HepG2 (cell line): ENCODE results near the gene OSBPL10. TPM values are rescaled to one million over a fixed set of nuclear protein-coding genes. Genes with fewer than 3 reads are reported as not detected.

ENCODE experiments used
- ASH2L ChIP-seq: fragments of 300-600, 200-600 bp; sonication (generic); IDR thresholded peaks from 2 replicates; pipeline ENCODE4 v1.7.0; 2017; ENCODE audit warnings: low read depth, mild to moderate bottlenecking, moderate library complexity, mixed read lengths, low read length; ENCODE audit not compliant: insufficient read length
- ETV6 ChIP-seq: sonication (generic); formaldehyde crosslinking; conservative IDR thresholded peaks from 2 replicates; pipeline ENCODE4 v1.4.0; 2020; ENCODE audit warnings: missing genetic modification reagents
- FOSL2 ChIP-seq: sonication (generic); formaldehyde crosslinking; IDR thresholded peaks from 2 replicates; pipeline ENCODE4 v1.4.0; 2020; ENCODE audit warnings: missing genetic modification reagents
- HNF4G ChIP-seq, 2 experiments: sonication (generic) in 1 of 2; formaldehyde crosslinking in 1 of 2; IDR thresholded peaks; 2 replicates each; pipeline versions ENCODE4 v1.4.0 to v1.6.1; 2011 to 2020; ENCODE audit warnings: borderline replicate concordance in 2 of 2, low read depth in 2 of 2, mild to moderate bottlenecking in 2 of 2, low read length in 1 of 2, missing genetic modification reagents in 1 of 2, moderate library complexity in 1 of 2
- LRRFIP1 ChIP-seq: sonication (generic); formaldehyde crosslinking; conservative IDR thresholded peaks from 2 replicates; pipeline ENCODE4 v1.4.0; 2020; ENCODE audit warnings: missing genetic modification reagents
- MIER3 ChIP-seq: IDR thresholded peaks from 2 replicates; pipeline ENCODE4 v1.6.1; 2016; ENCODE audit warnings: missing compliant biosample characterization, borderline replicate concordance
- NBN ChIP-seq: fragments of 450-650 bp; conservative IDR thresholded peaks from 2 replicates; pipeline ENCODE4 v1.6.1; 2017
- PAX8 ChIP-seq: sonication (generic); formaldehyde crosslinking; IDR thresholded peaks from 2 replicates; pipeline ENCODE4 v1.8.0; 2022; ENCODE audit warnings: mild to moderate bottlenecking, missing genetic modification reagents, borderline replicate concordance
- RARG ChIP-seq: sonication (generic); formaldehyde crosslinking; IDR thresholded peaks from 2 replicates; pipeline ENCODE4 v1.4.0; 2020; ENCODE audit warnings: low read depth, mild to moderate bottlenecking, missing genetic modification reagents
- SPEN ChIP-seq: sonication (generic); formaldehyde crosslinking; IDR thresholded peaks from 2 replicates; pipeline ENCODE4 v1.5.1; 2020; ENCODE audit warnings: low read depth, mild to moderate bottlenecking, missing genetic modification reagents
- ZBTB21 ChIP-seq: sonication (generic); formaldehyde crosslinking; IDR thresholded peaks from 2 replicates; pipeline ENCODE4 v1.4.0; 2020; ENCODE audit warnings: missing genetic modification reagents
- ZNF142 ChIP-seq: sonication (generic); formaldehyde crosslinking; IDR thresholded peaks from 2 replicates; pipeline ENCODE4 v1.4.0; 2020; ENCODE audit warnings: missing genetic modification reagents
- ZNF331 ChIP-seq: sonication (generic); formaldehyde crosslinking; IDR thresholded peaks from 2 replicates; pipeline ENCODE4 v1.4.0; 2020; ENCODE audit warnings: missing genetic modification reagents
- ZNF496 ChIP-seq: sonication (generic); formaldehyde crosslinking; IDR thresholded peaks from 2 replicates; pipeline ENCODE4 v1.8.1; 2023; ENCODE audit warnings: mild to moderate bottlenecking, moderate library complexity, missing genetic modification reagents; ENCODE audit not compliant: insufficient replicate concordance
- ZNF672 ChIP-seq: sonication (generic); formaldehyde crosslinking; IDR thresholded peaks from 2 replicates; pipeline ENCODE4 v1.8.1; 2022; ENCODE audit warnings: missing genetic modification reagents
- ZNF850 ChIP-seq: sonication (generic); formaldehyde crosslinking; conservative IDR thresholded peaks from 2 replicates; pipeline ENCODE4 v1.9.0; 2021; ENCODE audit warnings: mild to moderate bottlenecking, missing genetic modification reagents
- ZNF878 ChIP-seq: sonication (generic); formaldehyde crosslinking; IDR thresholded peaks from 2 replicates; pipeline ENCODE4 v1.8.1; 2023; ENCODE audit warnings: mild to moderate bottlenecking, missing genetic modification reagents, moderate library complexity
- ZNF883 ChIP-seq: sonication (generic); formaldehyde crosslinking; IDR thresholded peaks from 2 replicates; pipeline ENCODE4 v1.5.1; 2020; ENCODE audit warnings: mild to moderate bottlenecking, missing genetic modification reagents; ENCODE audit errors: not compliant biosample characterization
- polyA plus RNA-seq, 8 experiments: library from polyadenylated mRNA; depleted of rRNA in 3 of 8; stranded (reverse) in 7 of 8; unstranded in 1 of 8; fragments of >200 nt; fragmentation: Illumina TruSeq in 4 of 8; extraction: Trizol in 4 of 8; gene quantifications; 2 replicates each; pipeline versions ENCODE4 v1.2.1 to v1.2.3, GENCODE V29; 2011 to 2016; ENCODE audit warnings: low read depth in 4 of 8, missing spikeins in 1 of 8, mixed read lengths in 1 of 8; ENCODE audit not compliant: insufficient read depth in 1 of 8
- total RNA-seq, 5 experiments: library from RNA; depleted of rRNA; stranded (reverse); fragments of >200 nt; fragmentation: Illumina TruSeq; extraction: Trizol; gene quantifications; 2 replicates each; pipeline ENCODE4 v1.2.3, GENCODE V29; 2016; ENCODE audit warnings: low read depth in 1 of 5
- TF ChIP-seq, protein P1 (sequence below): IDR thresholded peaks from 2 replicates; pipeline ENCODE4 v1.6.1; 2016; ENCODE audit warnings: missing compliant biosample characterization, missing genetic modification reagents, borderline replicate concordance
- TF ChIP-seq, protein P2 (sequence below): sonication (generic); formaldehyde crosslinking; conservative IDR thresholded peaks from 2 replicates; pipeline ENCODE4 v1.5.0; 2020; ENCODE audit warnings: missing genetic modification reagents

The OSBPL10 gene
- total and polyA plus RNA-seq, 2 of the 13 experiments (the other 11 are each of a cell fraction or from before 2014, with no cell fraction given): 10.3 to 28.6 TPM

DNA sequence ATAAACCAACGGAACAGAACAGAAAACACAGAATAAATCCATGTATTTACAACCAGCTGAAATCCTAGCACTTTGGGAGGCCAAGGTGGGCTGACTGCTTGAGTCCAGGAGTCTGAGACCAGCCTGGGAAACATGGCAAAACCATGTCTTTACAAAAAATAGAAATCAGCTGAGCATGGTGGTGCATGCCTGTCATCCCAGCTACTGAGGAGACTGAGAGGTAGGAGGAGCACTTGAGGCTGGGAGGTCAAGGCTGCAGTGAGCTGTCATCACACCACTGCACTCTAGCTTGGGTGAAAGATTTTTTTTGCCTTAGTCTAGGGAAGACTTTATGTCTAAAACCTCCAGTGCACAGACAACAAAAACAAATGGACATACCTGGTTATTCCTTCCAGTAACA, 327.6 kb downstream of the OSBPL10 start (continued):
- TF ChIP-seq LRRFIP1 (CRISPR knock-in tag) (no peak), NBN (no peak), ZBTB21 (no peak), MIER3 (CRISPR knock-in tag) (no peak), FOSL2 (0 out of 2 replicates have a peak, but pooled peaks have one; percentile 10), ZNF672 (CRISPR knock-in tag) (no peak), ZNF142 (no peak), ZNF850 (no peak), ASH2L (no peak), HNF4G (IDR thresholded peaks at IDR 0.05; ENCODE audit: borderline replicate concordance, low read depth, low read length) (no peak), HNF4G (CRISPR knock-in tag; IDR thresholded peaks at IDR 0.05; ENCODE audit: borderline replicate concordance, low read depth) (no peak), ZNF883 (CRISPR knock-in tag) (no peak), PAX8 (CRISPR knock-in tag) (no peak), ZNF878 (CRISPR knock-in tag) (no peak), SPEN (CRISPR knock-in tag) (no peak), ZNF331 (no peak), RARG (CRISPR knock-in tag) (no peak), ETV6 (CRISPR knock-in tag) (no peak), ZNF496 (CRISPR knock-in tag) (no peak)
- TF ChIP-seq, protein P1, sequence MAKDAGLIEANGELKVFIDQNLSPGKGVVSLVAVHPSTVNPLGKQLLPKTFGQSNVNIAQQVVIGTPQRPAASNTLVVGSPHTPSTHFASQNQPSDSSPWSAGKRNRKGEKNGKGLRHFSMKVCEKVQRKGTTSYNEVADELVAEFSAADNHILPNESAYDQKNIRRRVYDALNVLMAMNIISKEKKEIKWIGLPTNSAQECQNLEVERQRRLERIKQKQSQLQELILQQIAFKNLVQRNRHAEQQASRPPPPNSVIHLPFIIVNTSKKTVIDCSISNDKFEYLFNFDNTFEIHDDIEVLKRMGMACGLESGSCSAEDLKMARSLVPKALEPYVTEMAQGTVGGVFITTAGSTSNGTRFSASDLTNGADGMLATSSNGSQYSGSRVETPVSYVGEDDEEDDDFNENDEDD (CRISPR knock-in tag): no peak
- TF ChIP-seq, protein P2, sequence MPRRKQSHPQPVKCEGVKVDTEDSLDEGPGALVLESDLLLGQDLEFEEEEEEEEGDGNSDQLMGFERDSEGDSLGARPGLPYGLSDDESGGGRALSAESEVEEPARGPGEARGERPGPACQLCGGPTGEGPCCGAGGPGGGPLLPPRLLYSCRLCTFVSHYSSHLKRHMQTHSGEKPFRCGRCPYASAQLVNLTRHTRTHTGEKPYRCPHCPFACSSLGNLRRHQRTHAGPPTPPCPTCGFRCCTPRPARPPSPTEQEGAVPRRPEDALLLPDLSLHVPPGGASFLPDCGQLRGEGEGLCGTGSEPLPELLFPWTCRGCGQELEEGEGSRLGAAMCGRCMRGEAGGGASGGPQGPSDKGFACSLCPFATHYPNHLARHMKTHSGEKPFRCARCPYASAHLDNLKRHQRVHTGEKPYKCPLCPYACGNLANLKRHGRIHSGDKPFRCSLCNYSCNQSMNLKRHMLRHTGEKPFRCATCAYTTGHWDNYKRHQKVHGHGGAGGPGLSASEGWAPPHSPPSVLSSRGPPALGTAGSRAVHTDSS (CRISPR knock-in tag): no peak
